Osteoblast (primary cell): ENCODE results near the gene NOC4L. TPM values are rescaled to one million over a fixed set of nuclear protein-coding genes. Genes with fewer than 3 reads are reported as not detected.
"Not testable (repeated sequence)": the region's sequence is repeated elsewhere in the genome, so short reads cannot be mapped to it uniquely, and the experiment has no call there.

Experiments
- DNase-seq: peaks from one replicate; pipeline ENCODE4 v3.0.0; 2011; ENCODE audit warnings: low spot score, mixed read lengths; ENCODE audit not compliant: insufficient read length; ENCODE audit errors: missing footprints
- H2AFZ ChIP-seq: 2 replicates; pipeline ENCODE4 v1.6.0; 2011; ENCODE audit warnings: mild to moderate bottlenecking, low read length
- H3K27ac ChIP-seq: 2 replicates; pipeline ENCODE4 v1.5.1; 2011; ENCODE audit warnings: mild to moderate bottlenecking, low read depth, low read length, moderate library complexity
- H3K27me3 ChIP-seq: 2 replicates; pipeline ENCODE4 v1.6.0; 2012; ENCODE audit warnings: mild to moderate bottlenecking, control low read depth, inconsistent platforms, low read length, moderate library complexity; ENCODE audit not compliant: insufficient read depth
- H3K36me3 ChIP-seq: 2 replicates; pipeline ENCODE4 v1.5.1; 2011; ENCODE audit warnings: mild to moderate bottlenecking, low read length, control low read depth, moderate library complexity; ENCODE audit not compliant: insufficient read depth
- H3K4me1 ChIP-seq: 2 replicates; pipeline ENCODE4 v1.5.1; 2011; ENCODE audit warnings: mild to moderate bottlenecking, low read length, control low read depth, moderate library complexity; ENCODE audit not compliant: insufficient read depth
- H3K4me2 ChIP-seq: 2 replicates; pipeline ENCODE4 v1.6.0; 2011; ENCODE audit warnings: mild to moderate bottlenecking, low read length; ENCODE audit not compliant: insufficient read depth
- H3K4me3 ChIP-seq: fragments of 200-600 bp; sonication (generic); 3 replicates; pipeline ENCODE4 v1.5.1; 2012; ENCODE audit warnings: mild to moderate bottlenecking, low read length, inconsistent platforms; ENCODE audit not compliant: insufficient read depth
- H3K79me2 ChIP-seq: 2 replicates; pipeline ENCODE4 v1.6.0; 2012; ENCODE audit warnings: mild to moderate bottlenecking, low read length, control low read depth, inconsistent platforms; ENCODE audit not compliant: insufficient read depth
- H3K9me3 ChIP-seq: 2 replicates; pipeline ENCODE4 v1.5.1; 2011; ENCODE audit warnings: low read depth, low read length, control low read depth
- H4K20me1 ChIP-seq: 2 replicates; pipeline ENCODE4 v1.6.0; 2012; ENCODE audit warnings: mild to moderate bottlenecking, low read length, control low read depth; ENCODE audit not compliant: insufficient read depth
- total RNA-seq: library from RNA; depleted of rRNA; stranded (reverse); fragments of >200 nt; gene quantifications from 2 replicates; pipeline ENCODE4 v1.2.3, GENCODE V29; 2012
- TF ChIP-seq, protein P1 (sequence below): IDR thresholded peaks from 2 replicates; pipeline ENCODE4 v1.5.1; 2011; ENCODE audit warnings: mild to moderate bottlenecking, low read depth, low read length, moderate library complexity; ENCODE audit errors: extremely low read depth

The NOC4L gene
- total RNA-seq, 1 donor, result 11.2 TPM

DNA sequence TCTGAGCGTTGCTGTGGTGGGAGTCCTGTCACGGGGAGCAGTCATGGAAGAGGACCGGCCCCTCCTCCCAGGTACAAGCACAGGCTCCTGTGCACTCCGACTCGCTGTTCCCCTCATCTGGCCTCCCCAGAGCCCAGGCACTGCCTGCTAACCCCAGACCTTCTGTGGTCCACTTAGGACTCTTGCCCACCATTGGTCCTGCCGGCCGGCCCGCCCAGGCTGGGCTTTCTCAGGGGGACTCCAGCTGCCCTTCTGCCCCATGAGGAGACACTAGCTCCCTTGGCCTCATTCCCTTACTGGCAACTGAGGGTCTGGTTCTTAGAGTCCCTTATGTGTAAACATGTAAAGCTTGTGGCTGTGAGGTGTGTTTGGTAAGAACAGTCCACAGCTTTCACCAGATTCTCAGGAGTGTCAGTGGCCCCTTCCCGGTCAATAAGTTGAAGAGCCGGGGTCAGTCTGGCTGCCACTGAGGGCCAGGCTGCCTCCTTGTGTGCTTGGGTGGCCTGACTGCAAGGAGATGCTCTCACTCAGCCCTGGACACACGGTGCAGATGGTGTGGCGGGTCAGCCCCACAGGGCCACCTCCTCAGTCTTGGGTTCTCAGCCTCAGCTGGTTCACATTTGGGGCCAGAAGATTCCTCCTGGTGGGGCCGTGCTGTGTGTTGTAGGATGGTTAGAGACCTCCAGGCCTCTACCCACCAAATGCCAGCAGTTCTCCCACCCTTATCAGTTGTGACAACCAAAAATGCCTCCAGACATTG, 43.8 kb upstream of the NOC4L start:
- H4K20me1 ChIP-seq, result peaks cover 13% of the 10 kb centered on the region
- TF ChIP-seq, protein P1, sequence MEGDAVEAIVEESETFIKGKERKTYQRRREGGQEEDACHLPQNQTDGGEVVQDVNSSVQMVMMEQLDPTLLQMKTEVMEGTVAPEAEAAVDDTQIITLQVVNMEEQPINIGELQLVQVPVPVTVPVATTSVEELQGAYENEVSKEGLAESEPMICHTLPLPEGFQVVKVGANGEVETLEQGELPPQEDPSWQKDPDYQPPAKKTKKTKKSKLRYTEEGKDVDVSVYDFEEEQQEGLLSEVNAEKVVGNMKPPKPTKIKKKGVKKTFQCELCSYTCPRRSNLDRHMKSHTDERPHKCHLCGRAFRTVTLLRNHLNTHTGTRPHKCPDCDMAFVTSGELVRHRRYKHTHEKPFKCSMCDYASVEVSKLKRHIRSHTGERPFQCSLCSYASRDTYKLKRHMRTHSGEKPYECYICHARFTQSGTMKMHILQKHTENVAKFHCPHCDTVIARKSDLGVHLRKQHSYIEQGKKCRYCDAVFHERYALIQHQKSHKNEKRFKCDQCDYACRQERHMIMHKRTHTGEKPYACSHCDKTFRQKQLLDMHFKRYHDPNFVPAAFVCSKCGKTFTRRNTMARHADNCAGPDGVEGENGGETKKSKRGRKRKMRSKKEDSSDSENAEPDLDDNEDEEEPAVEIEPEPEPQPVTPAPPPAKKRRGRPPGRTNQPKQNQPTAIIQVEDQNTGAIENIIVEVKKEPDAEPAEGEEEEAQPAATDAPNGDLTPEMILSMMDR, result no peak
- no peak overlapping the region for H3K4me3 ChIP-seq
- H3K79me2 ChIP-seq, result peaks cover 45% of the 10 kb centered on the region
- H2AFZ ChIP-seq, result no peak overlapping the region
- no peaks in the 10 kb centered on the region for H3K27me3 ChIP-seq
- H3K9me3 ChIP-seq, result no peaks in the 10 kb centered on the region
- no peak overlapping the region for H3K27ac ChIP-seq
- peaks cover 14% of the 10 kb centered on the region for H3K36me3 ChIP-seq
- DNase-seq, result peak; percentile 59
- no peak overlapping the region for H3K4me2 ChIP-seq
- no peaks in the 10 kb centered on the region for H3K4me1 ChIP-seq

DNA sequence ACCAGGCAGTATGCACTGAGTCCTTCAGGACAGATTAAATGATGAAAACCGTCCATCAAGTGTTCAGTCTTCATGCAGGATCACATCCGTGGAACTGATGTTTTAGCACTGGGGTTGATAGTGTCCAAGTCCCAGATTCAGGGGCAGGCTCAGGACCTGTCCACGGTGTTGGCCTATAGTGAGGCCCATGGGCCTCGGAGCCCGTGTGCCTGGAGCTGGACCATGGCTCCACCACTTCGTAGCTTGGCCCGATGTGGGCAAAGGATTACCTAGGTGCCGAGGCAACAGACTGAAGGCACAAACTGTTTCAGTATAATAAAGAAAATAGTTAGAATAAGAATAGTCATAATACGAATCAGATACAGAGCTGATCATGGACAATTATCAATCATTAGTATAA, 42.0 kb upstream of the NOC4L start:
- H3K27me3 ChIP-seq, result no peaks in the 10 kb centered on the region
- TF ChIP-seq, protein P1, result no peak
- H3K4me2 ChIP-seq, result no peak overlapping the region
- H3K27ac ChIP-seq, result no peak overlapping the region
- DNase-seq, result no peak
- peaks cover 15% of the 10 kb centered on the region for H3K36me3 ChIP-seq
- H3K4me1 ChIP-seq, result peaks cover 11% of the 10 kb centered on the region
- H3K79me2 ChIP-seq, result peaks cover 32% of the 10 kb centered on the region
- no peaks in the 10 kb centered on the region for H3K9me3 ChIP-seq
- no peak overlapping the region for H2AFZ ChIP-seq
- H3K4me3 ChIP-seq, result no peak overlapping the region
- H4K20me1 ChIP-seq, result peaks cover 13% of the 10 kb centered on the region

DNA sequence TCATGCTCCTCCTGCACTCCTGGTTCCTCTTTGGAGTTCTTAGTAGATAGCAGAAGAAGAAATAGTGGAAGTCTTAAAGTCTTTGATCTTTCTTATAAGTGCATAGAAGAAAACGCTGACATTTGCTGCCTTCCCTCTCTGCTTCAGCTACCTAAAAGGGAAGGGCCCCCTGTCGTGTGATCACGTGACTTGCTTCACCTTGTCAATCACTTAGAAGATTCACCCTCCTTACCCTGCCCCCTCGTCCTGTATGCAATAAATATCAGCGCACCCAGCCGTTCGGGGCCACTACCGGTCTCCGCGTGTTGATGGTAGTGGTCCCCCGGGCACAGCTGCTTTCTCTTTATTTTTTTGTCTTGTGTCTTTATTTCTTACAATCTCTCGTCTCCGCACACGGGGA, 41.2 kb upstream of the NOC4L start:
- Histone ChIP-seq H3K79me2 (peaks cover 29% of the 10 kb centered on the region), H3K4me1 (peaks cover 11% of the 10 kb centered on the region), H3K36me3 (peaks cover 16% of the 10 kb centered on the region), H4K20me1 (peaks cover 16% of the 10 kb centered on the region)
- H3K9me3 ChIP-seq, H3K27ac ChIP-seq, H3K4me3 ChIP-seq, DNase-seq, H3K4me2 ChIP-seq, H2AFZ ChIP-seq, H3K27me3 ChIP-seq: not testable (repeated sequence)

DNA sequence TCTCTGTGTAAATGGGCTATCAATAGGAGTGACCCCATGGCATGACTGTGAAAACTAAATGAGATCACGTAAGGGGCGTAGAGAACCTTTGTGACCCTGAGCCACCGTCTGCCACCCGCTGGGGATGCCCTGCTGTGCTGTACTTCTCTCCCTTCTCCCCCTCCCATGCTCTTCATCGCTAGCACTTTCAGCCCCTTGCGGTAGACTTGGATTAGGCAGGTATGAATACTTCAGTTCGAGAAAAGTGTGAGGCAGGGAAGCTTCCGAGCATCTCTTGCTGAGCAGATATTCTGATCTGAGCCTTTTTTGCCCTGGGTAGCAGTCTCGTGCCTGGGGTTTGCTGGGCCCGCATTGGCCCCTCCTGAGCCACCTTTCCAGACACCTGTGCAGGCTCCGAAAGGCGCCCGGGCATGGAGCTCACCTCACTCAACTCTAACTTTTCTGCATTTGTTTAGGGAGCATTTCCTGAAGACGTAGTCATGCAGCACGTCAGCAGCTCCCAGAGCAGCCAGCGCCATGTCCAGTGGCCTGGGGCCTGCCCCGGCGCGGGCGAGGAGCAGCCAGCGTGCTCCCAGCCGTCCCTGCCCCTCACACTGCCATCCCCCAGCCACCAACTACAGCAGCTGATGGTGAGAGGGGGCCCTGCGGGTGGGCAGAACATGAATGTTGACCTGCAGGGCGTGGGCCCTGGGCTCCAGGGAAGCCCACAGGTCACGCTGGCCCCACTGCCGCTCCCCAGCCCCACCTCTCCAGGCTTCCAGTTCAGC, 40.5 kb upstream of the NOC4L start:
- DNase-seq, result peak; percentile 26
- no peak overlapping the region for H3K4me3 ChIP-seq
- H2AFZ ChIP-seq, result no peak overlapping the region
- peaks cover 19% of the 10 kb centered on the region for H4K20me1 ChIP-seq
- TF ChIP-seq, protein P1, result no peak
- peaks cover 11% of the 10 kb centered on the region for H3K4me1 ChIP-seq
- peaks cover 19% of the 10 kb centered on the region for H3K36me3 ChIP-seq
- peaks cover 29% of the 10 kb centered on the region for H3K79me2 ChIP-seq
- H3K27ac ChIP-seq, result no peak overlapping the region
- H3K27me3 ChIP-seq, result no peaks in the 10 kb centered on the region
- H3K9me3 ChIP-seq, result no peaks in the 10 kb centered on the region
- no peak overlapping the region for H3K4me2 ChIP-seq
